OCI-LY1 (cell line): ENCODE data around the gene SEC24B.

Experiments used
- H2AFZ ChIP-seq: fragments of 200-600 bp; sonication (generic), shearing (Covaris generic); 2 replicates; pipeline ENCODE4 v1.6.0; 2014; ENCODE audit warnings: antibody characterized with exemption, mild to moderate bottlenecking, low read length
- H3F3A ChIP-seq: fragments of 200-600 bp; sonication (generic), shearing (Covaris generic); 2 replicates; pipeline ENCODE4 v1.6.0; 2014; ENCODE audit warnings: mild to moderate bottlenecking, antibody characterized with exemption, low read length, moderate library complexity; ENCODE audit not compliant: insufficient read depth
- H3K27ac ChIP-seq: fragments of 200-600 bp; sonication (generic); 2 replicates; pipeline ENCODE4 v1.5.1; 2014; ENCODE audit warnings: low read length, mixed run types, mild to moderate bottlenecking, low read depth; ENCODE audit not compliant: poor library complexity, severe bottlenecking
- H3K27me3 ChIP-seq: fragments of 200-600 bp; sonication (generic); 2 replicates; pipeline ENCODE4 v1.6.0; 2014; ENCODE audit warnings: antibody characterized with exemption, mild to moderate bottlenecking, low read length, moderate library complexity; ENCODE audit not compliant: insufficient read depth
- H3K36me3 ChIP-seq: fragments of 200-600 bp; sonication (generic); 2 replicates; pipeline ENCODE4 v1.6.1; 2014; ENCODE audit warnings: mild to moderate bottlenecking, antibody characterized with exemption, low read length, moderate library complexity, mixed read lengths; ENCODE audit not compliant: insufficient read depth
- H3K4me1 ChIP-seq: fragments of 200-600 bp; sonication (generic); 2 replicates; pipeline ENCODE4 v1.5.1; 2014; ENCODE audit warnings: mild to moderate bottlenecking, low read length, moderate library complexity; ENCODE audit not compliant: insufficient read depth, severe bottlenecking
- H3K4me2 ChIP-seq: fragments of 200-600 bp; sonication (generic), shearing (Covaris generic); 2 replicates; pipeline ENCODE4 v1.6.1; 2014; ENCODE audit warnings: low read length
- H3K4me3 ChIP-seq: fragments of 200-600 bp; sonication (generic); 2 replicates; pipeline ENCODE4 v1.5.1; 2014; ENCODE audit warnings: low read length, low read depth, mild to moderate bottlenecking, mixed read lengths; ENCODE audit not compliant: poor library complexity, severe bottlenecking
- H3K79me2 ChIP-seq: fragments of 200-600 bp; shearing (Covaris generic); 2 replicates; pipeline ENCODE4 v1.6.1; 2016; ENCODE audit warnings: mixed run types, low read length, mixed read lengths; ENCODE audit not compliant: insufficient read depth
- H3K9ac ChIP-seq: fragments of 200-600 bp; sonication (generic), shearing (Covaris generic); 2 replicates; pipeline ENCODE4 v1.6.1; 2014; ENCODE audit warnings: mild to moderate bottlenecking, low read length, mixed read lengths
- H3K9me2 ChIP-seq: fragments of 200-600 bp; sonication (generic), shearing (Covaris generic); 2 replicates; pipeline ENCODE4 v1.6.1; 2014; ENCODE audit warnings: low read depth, mild to moderate bottlenecking, low read length, mixed read lengths
- H3K9me3 ChIP-seq: fragments of 200-600 bp; shearing (Covaris generic); 2 replicates; pipeline ENCODE4 v1.6.1; 2014; ENCODE audit warnings: low read length, mixed read lengths
- H4K20me1 ChIP-seq: fragments of 200-600 bp; sonication (generic), shearing (Covaris generic); 2 replicates; pipeline ENCODE4 v1.6.0; 2016; ENCODE audit warnings: mild to moderate bottlenecking, low read length; ENCODE audit not compliant: insufficient read depth
- EZH2 ChIP-seq: fragments of 200-600 bp; sonication (generic), shearing (Covaris generic); IDR thresholded peaks from 2 replicates; pipeline ENCODE4 v1.8.0; 2017; ENCODE audit warnings: borderline replicate concordance, mixed run types, mild to moderate bottlenecking, antibody characterized with exemption, low read length, moderate library complexity, mixed read lengths
- TF ChIP-seq, protein P1 (sequence below): fragments of 200-600 bp; sonication (generic), shearing (Covaris generic); IDR thresholded peaks from 2 replicates; pipeline ENCODE4 v1.5.1; 2017; ENCODE audit warnings: mild to moderate bottlenecking, antibody characterized with exemption, low read length, moderate library complexity, mixed read lengths

SEC24B gene

DNA sequence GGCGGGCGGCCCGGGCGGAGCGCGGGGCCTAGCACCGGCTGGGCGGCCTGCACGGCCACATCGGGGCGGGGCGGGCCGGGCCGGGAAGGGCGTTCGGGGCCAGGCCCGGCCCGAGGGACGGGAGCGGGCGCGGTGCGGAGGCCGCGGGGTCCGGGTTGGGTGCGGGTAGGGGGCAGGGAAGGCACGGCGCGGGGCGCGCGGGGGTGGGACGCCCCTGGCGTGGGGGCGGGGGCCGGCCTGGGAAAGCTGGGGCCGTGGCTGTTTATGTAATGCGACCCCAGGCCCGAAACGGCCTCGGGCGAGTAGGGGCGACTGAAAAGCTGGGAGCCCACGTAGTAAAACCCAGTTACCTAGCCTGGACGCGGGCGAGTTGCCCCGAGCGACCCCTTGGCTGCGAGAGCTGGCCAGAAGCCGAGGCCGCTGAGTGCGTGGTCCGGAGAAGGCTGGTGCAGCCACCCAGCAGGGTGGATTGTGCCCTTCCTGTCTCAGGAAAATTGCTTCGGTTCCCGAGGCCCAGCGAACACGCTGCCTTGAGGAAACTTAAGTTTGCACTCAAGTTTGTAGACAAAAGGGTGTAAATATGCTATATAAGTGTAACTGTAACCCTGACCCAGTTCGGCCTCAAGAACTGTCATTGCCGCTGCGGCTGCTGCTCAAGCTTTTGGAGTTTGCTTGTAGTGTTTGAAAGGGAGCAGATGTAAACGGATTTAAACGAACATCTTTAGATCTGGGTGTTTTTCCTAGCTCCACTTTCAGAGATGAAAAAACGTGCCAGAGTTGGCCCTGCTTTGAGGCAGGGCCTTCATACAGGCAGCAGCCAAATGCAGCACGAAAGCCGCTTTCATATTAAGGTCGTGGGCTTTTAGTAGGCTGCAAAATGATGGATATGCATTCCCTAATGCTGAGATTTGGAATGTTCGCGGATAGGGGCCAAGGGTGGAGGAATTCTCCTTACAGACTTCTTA lies 674 bp downstream of the SEC24B start:
- H3K79me2 ChIP-seq, result peaks cover 50% of the 10 kb centered on the region
- peaks cover 43% of the 10 kb centered on the region for H3K4me1 ChIP-seq
- H3F3A ChIP-seq, result no peaks in the 10 kb centered on the region
- no peaks in the 10 kb centered on the region for H3K27me3 ChIP-seq
- no peak for TF ChIP-seq EZH2
- TF ChIP-seq, protein P1, sequence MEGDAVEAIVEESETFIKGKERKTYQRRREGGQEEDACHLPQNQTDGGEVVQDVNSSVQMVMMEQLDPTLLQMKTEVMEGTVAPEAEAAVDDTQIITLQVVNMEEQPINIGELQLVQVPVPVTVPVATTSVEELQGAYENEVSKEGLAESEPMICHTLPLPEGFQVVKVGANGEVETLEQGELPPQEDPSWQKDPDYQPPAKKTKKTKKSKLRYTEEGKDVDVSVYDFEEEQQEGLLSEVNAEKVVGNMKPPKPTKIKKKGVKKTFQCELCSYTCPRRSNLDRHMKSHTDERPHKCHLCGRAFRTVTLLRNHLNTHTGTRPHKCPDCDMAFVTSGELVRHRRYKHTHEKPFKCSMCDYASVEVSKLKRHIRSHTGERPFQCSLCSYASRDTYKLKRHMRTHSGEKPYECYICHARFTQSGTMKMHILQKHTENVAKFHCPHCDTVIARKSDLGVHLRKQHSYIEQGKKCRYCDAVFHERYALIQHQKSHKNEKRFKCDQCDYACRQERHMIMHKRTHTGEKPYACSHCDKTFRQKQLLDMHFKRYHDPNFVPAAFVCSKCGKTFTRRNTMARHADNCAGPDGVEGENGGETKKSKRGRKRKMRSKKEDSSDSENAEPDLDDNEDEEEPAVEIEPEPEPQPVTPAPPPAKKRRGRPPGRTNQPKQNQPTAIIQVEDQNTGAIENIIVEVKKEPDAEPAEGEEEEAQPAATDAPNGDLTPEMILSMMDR, result no peak
- peak overlapping the region; percentile 79 for H3K4me3 ChIP-seq
- no peaks in the 10 kb centered on the region for H3K36me3 ChIP-seq
- peak overlapping the region; percentile 99 for H3K4me2 ChIP-seq
- H3K9me2 ChIP-seq, result no peaks in the 10 kb centered on the region
- no peaks in the 10 kb centered on the region for H3K9me3 ChIP-seq
- peak overlapping the region; percentile 86 for H3K9ac ChIP-seq
- H4K20me1 ChIP-seq, result no peaks in the 10 kb centered on the region
- H3K27ac ChIP-seq, result peak overlapping the region; percentile 57
- H2AFZ ChIP-seq, result no peak overlapping the region

DNA sequence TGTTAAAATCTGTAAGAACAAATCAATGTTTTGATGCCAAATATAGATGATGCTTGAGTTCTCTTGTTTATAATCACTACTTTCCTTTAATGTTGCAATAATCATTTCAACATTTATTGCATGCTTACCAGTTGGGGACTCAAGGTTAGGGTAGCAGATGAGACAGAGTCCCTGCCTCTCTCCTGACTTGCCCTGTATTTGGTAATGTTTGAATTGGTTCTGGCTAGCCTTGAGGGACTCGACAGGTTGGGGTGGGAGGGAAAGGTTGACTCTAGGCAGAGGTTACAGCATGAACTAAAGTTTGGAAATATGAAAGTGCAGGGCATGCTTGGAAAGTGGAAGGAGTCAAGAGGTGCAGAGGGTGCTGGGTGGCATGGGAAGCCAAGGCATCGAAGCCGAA lies 2.0 kb downstream of the SEC24B start:
- H2AFZ ChIP-seq, result no peak overlapping the region
- H3K79me2 ChIP-seq, result peaks cover 61% of the 10 kb centered on the region
- peak overlapping the region; percentile 79 for H3K4me3 ChIP-seq
- H3K27ac ChIP-seq, result no peak overlapping the region
- no peaks in the 10 kb centered on the region for H3K36me3 ChIP-seq
- no peaks in the 10 kb centered on the region for H3K9me3 ChIP-seq
- H4K20me1 ChIP-seq, result no peaks in the 10 kb centered on the region
- no peak for TF ChIP-seq EZH2
- TF ChIP-seq, protein P1, result no peak
- peaks cover 54% of the 10 kb centered on the region for H3K4me1 ChIP-seq
- H3F3A ChIP-seq, result no peaks in the 10 kb centered on the region
- H3K27me3 ChIP-seq, result no peaks in the 10 kb centered on the region
- H3K9ac ChIP-seq, result peak overlapping the region; percentile 86; the same call in 1 of the 2 replicates
- no peaks in the 10 kb centered on the region for H3K9me2 ChIP-seq
- peak overlapping the region; percentile 99 for H3K4me2 ChIP-seq

DNA sequence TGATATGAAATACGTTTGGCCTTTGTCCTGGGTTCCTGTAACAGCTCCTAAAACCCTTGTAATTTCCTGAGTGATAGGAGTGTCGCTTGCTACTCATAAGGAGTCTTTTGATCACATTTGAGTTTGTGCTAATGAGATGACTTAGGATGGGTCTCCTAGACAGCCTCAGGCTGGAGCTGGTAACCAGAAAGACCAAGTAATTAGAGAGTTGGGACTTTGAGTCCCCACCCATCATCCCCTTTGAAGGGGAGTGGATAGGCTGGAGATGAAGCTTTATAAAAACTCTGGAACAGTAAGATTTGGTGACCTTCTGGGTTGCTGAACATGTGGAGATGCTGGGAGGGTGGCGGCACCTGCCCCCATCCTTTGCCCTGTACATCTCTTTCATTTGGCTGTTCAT lies 2.9 kb downstream of the SEC24B start:
- Histone ChIP-seq H3K9ac (no peak overlapping the region; the same call in 1 of the 2 replicates), H3K4me3 (no peak overlapping the region), H3K27me3 (no peaks in the 10 kb centered on the region), H3K27ac (no peak overlapping the region), H3K36me3 (no peaks in the 10 kb centered on the region), H3K4me2 (peak overlapping the region; percentile 99; the same call in 1 of the 2 replicates), H3F3A (no peaks in the 10 kb centered on the region), H3K79me2 (peaks cover 70% of the 10 kb centered on the region), H3K9me3 (no peaks in the 10 kb centered on the region), H4K20me1 (no peaks in the 10 kb centered on the region), H3K9me2 (no peaks in the 10 kb centered on the region), H2AFZ (no peak overlapping the region), H3K4me1 (peaks cover 54% of the 10 kb centered on the region)
- no peak for TF ChIP-seq EZH2
- TF ChIP-seq, protein P1, result no peak
